ENCODE measurements around the gene TPRA1.

Gene TPRA1

DNA sequence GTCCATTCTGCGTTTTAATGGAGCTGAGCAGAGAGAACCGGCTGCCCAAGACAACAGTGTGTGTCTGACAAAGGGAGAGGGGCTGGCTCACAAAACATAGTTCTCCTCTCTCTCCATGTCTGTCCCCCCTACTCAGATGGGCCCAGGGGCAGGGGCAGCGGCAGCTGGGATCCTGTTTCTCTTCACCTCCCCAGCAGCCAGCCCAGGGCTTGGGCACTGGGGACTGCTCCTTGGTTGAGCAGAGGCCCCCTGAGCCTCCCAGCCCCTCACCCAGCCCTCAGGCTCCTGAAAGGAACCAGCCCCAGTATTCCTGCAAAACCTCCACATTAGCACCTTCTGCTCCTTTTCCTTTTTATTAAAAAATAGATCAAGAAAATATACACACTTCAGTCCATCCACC lies 17.8 kb downstream of the TPRA1 start:
- FAIRE-seq = no peak

DNA sequence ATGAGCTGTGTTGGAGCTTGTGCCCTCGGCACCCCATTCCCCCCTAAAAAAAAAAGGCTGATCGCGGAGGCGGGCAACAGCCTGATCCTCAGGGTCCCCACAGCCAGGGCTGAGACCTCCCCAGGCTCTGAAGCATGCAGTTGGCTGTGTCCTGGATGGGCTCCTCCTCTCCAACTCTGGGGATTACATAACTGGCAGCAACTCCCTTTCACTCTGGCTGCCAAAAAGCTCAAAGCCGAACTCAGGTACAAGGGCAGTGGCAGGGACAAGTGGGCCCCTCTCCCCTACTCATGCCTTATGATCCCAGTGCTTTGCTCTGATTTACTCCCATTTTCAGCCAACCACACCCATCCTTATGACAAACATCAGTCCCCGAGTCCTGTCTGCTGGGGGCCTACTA lies 18.3 kb downstream of the TPRA1 start:
- TF ChIP-seq POLR2A (IDR thresholded peaks at IDR 0.05; ENCODE audit: low read depth, low read length) = no peak
- no peak for TF ChIP-seq TAF1 (IDR thresholded peaks at IDR 0.05; ENCODE audit: borderline replicate concordance, low read depth, low read length)
- TF ChIP-seq POLR2AphosphoS5 (IDR thresholded peaks at IDR 0.05; ENCODE audit: low read depth, low read length) = no peak
- DNase-seq (ENCODE audit: insufficient read length) (no peak), FAIRE-seq (no peak)

More for the DNA sequence above, 17.8 kb downstream of the TPRA1 start:
- DNase-seq (ENCODE audit: insufficient read length) = no peak
- TF ChIP-seq POLR2A (IDR thresholded peaks at IDR 0.05; ENCODE audit: low read depth, low read length) (no peak), TAF1 (IDR thresholded peaks at IDR 0.05; ENCODE audit: borderline replicate concordance, low read depth, low read length) (no peak), POLR2AphosphoS5 (IDR thresholded peaks at IDR 0.05; ENCODE audit: low read depth, low read length) (no peak)

DNA sequence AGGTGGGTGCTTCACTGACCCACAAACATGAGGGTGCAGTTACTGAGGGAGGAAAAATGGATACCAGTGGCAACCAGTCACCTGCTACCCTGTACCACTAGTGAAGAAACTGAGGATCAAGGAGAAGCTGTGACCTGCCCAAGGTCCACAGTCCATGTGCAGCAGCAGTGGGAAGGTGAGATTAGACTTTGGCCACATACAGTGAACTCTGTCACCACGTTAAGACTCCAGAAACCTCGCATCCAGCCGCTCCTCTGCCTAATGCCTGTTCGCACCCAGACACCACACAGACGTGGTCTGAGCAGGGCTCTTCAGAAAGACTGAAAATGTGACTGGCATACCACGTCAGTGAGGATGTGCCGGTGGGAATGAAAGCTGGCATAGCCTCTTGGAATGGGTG lies 20.0 kb downstream of the TPRA1 start:
- FAIRE-seq (no peak), DNase-seq (ENCODE audit: insufficient read length) (no peak)
- no peak for TF ChIP-seq POLR2A (IDR thresholded peaks at IDR 0.05; ENCODE audit: low read depth, low read length)
- TF ChIP-seq POLR2AphosphoS5 (IDR thresholded peaks at IDR 0.05; ENCODE audit: low read depth, low read length) = no peak
- no peak for TF ChIP-seq TAF1 (IDR thresholded peaks at IDR 0.05; ENCODE audit: borderline replicate concordance, low read depth, low read length)

DNA sequence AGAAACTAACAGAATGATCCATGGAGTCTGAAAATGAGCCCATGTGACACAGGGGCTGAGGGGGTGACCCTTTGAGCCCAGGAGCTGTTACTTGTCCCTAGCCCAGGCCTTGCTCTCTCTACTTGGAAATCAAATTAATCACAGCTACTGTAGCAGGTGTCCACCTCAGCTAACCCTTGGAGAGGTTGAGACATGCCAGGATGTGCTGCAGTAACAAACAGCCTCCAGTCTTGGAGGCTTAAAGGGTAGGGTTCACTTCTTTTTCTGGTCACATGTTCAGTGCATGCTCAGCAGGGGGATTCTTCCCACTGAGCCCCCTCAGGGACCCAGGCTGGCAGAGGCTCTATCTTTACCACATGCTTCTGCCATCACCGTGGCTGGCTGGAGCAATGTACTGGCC lies 21.4 kb downstream of the TPRA1 start:
- no peak for DNase-seq (ENCODE audit: insufficient read length)
- no peak for FAIRE-seq
- TF ChIP-seq TAF1 (IDR thresholded peaks at IDR 0.05; ENCODE audit: borderline replicate concordance, low read depth, low read length) = no peak
- no peak for TF ChIP-seq POLR2AphosphoS5 (IDR thresholded peaks at IDR 0.05; ENCODE audit: low read depth, low read length)
- TF ChIP-seq POLR2A (IDR thresholded peaks at IDR 0.05; ENCODE audit: low read depth, low read length) = no peak

DNA sequence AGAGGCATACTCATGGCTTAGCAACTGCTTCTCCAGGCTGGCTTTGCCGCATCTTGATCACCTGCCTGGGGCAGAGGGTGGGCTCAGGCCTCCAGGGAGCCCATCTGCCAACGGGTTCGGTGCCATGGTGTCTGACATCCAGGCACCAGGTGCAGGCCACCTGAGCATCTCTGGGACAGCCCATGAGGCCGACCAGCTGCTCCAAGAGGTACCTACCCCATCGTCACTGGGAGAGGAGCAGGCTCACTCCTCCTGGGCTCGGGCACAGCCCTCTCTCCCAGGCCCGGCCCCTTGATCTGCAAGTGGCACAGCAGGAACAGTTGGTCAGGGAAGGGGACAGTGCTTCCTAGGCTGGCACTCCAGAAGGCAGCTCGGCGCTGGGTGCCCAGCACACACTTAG lies 21.9 kb downstream of the TPRA1 start:
- FAIRE-seq = no peak
- DNase-seq (ENCODE audit: insufficient read length) = no peak
- TF ChIP-seq POLR2A (IDR thresholded peaks at IDR 0.05; ENCODE audit: low read depth, low read length) (no peak), TAF1 (IDR thresholded peaks at IDR 0.05; ENCODE audit: borderline replicate concordance, low read depth, low read length) (no peak), POLR2AphosphoS5 (IDR thresholded peaks at IDR 0.05; ENCODE audit: low read depth, low read length) (no peak)

DNA sequence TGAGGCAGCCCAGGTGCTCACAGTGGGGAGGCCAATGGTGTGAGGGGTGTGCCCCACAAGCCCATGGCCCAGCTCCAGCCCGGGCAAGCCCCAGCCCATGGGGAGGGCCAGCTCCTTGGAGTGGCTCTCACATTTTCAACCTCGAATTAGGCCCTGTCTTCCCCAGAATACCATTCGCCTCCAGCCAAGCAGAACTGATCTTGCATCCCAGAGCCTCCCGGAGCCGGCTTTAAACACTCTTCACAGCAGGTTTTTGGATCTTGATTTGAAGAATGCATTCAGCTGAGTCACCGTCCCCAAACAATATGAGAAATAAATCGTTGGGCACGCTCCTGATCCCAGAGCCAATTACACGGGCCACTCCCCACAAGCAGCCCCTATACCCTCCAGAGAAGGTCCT lies 23.7 kb downstream of the TPRA1 start:
- TF ChIP-seq POLR2AphosphoS5 (IDR thresholded peaks at IDR 0.05; ENCODE audit: low read depth, low read length) = no peak
- TF ChIP-seq TAF1 (IDR thresholded peaks at IDR 0.05; ENCODE audit: borderline replicate concordance, low read depth, low read length) = no peak
- no peak for TF ChIP-seq POLR2A (IDR thresholded peaks at IDR 0.05; ENCODE audit: low read depth, low read length)
- no peak for FAIRE-seq
- no peak for DNase-seq (ENCODE audit: insufficient read length)

DNA sequence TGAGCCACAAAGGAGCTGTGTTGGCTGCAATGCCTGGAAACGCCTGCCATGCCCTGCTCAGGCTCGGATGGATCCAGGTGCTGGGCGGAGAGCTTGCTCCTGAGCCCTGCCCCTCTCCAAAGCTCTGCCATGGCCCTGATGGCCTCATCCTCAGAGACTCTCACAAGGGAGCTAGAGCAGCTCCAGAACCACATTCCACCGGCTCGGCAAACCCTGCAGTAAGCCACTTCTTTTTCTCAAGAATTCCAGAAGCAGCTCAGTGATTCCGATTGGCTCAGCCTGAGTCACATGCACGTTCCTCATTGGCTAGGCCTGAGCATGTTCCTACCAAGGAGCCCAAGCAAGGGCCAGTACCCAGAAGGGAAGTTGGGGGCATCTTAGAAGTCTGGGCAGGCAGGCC lies 24.8 kb downstream of the TPRA1 start:
- no peak for TF ChIP-seq POLR2AphosphoS5 (IDR thresholded peaks at IDR 0.05; ENCODE audit: low read depth, low read length)
- TF ChIP-seq POLR2A (IDR thresholded peaks at IDR 0.05; ENCODE audit: low read depth, low read length) = no peak
- TF ChIP-seq TAF1 (IDR thresholded peaks at IDR 0.05; ENCODE audit: borderline replicate concordance, low read depth, low read length) = no peak
- no peak for FAIRE-seq
- DNase-seq (ENCODE audit: insufficient read length) = no peak

DNA sequence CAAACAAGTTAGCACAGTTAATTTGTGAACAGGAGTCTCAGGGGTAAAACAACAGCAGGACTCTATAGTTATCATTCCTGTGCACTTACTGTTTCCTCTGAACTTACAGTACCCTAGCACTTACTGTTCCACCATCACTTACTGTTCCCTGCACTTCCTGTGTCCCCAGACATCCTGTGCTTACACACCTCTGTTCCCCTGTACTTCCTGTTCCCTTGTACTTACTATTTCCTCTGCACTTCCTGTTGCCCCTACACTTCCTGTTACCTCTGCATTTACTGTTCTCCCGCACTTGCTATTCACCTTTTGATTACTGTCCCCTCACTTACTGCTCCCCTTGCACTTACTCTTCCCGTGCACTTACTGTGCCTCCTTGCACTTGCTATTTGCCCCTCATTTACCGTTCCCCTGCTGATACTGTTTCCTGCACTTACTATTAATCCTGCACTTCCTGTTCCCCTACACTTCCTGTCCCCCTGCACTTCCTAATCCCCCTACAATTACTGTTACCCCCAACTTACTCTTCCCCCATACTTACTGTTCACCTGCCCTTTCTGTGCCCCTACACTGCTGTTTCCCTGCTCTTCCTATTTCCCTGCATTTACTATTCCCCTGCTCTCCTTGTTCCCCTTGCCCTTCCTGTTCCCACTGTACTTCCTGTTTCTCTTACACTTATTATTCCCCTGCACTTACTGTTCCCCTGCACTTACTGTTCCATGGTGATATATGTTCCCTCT lies 30.3 kb downstream of the TPRA1 start:
- no peak for FAIRE-seq
- DNase-seq (ENCODE audit: insufficient read length) = no peak
- no peak for TF ChIP-seq POLR2A (IDR thresholded peaks at IDR 0.05; ENCODE audit: low read depth, low read length)
- TF ChIP-seq TAF1 (IDR thresholded peaks at IDR 0.05; ENCODE audit: borderline replicate concordance, low read depth, low read length) = no peak
- TF ChIP-seq POLR2AphosphoS5 (IDR thresholded peaks at IDR 0.05; ENCODE audit: low read depth, low read length) = no peak

DNA sequence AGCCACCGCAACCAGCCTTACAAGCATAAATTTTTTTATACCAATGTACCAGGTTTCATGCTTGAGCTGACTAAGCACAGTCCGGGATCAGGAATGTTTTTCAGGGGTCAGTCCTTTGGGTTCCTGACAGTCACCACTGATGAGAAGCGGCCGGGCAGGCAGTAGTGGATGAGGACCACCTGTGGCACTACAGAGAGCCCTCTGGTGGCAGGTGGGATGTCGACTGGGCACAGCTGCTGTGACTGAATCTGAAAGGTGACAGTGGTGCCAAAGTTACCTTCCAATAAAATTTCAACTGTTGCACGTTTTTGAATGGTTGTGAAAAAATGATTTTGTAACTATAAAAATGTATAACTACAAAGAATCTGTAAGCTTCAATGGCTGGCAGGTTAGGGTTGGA lies 34.0 kb downstream of the TPRA1 start:
- FAIRE-seq = no peak

DNA sequence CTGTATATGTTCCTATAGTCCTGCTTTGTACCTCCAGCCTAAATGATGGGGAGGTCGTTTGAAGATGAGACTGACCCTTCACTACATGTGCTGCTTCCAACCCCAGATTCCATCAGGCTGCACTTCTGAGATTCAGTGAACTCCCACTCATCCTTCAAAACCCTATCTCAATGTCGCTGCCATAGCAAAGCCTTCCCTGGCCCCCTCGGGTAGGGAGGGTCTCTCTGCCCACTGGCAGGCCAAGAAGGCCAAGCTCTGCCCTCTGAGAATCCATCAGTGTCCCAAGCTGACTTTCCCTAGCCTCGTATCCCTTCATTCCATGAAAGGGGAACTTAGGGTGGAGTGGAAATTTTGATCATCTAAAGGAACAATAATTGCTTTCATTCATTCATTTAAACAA lies 35.4 kb downstream of the TPRA1 start:
- no peak for TF ChIP-seq POLR2AphosphoS5 (IDR thresholded peaks at IDR 0.05; ENCODE audit: low read depth, low read length)
- TF ChIP-seq TAF1 (IDR thresholded peaks at IDR 0.05; ENCODE audit: borderline replicate concordance, low read depth, low read length) = no peak
- TF ChIP-seq POLR2A (IDR thresholded peaks at IDR 0.05; ENCODE audit: low read depth, low read length) = no peak
- no peak for FAIRE-seq
- no peak for DNase-seq (ENCODE audit: insufficient read length)

More for the DNA sequence above, 34.0 kb downstream of the TPRA1 start:
- TF ChIP-seq POLR2A (IDR thresholded peaks at IDR 0.05; ENCODE audit: low read depth, low read length) = no peak
- no peak for DNase-seq (ENCODE audit: insufficient read length)

DNA sequence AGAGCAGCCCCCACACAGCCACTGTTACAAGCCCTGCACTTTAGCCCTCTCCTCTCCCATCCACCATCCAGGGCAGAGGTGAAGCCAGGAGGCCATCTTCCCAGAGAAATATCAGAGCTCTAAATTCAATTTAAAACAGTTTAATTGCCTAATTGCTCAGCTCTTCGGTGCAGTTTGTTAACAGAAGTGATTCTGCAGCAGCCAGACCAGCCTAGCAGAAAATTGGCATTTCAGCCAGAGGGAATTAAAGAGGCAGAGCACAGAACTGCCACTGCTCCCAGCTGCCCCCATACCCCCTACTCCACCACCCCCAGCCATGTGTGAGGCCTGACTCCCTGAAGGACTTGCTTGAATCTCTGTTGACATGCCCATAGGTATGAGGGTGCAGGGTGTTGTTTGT lies 38.5 kb downstream of the TPRA1 start:
- FAIRE-seq (no peak), DNase-seq (ENCODE audit: insufficient read length) (no peak)

DNA sequence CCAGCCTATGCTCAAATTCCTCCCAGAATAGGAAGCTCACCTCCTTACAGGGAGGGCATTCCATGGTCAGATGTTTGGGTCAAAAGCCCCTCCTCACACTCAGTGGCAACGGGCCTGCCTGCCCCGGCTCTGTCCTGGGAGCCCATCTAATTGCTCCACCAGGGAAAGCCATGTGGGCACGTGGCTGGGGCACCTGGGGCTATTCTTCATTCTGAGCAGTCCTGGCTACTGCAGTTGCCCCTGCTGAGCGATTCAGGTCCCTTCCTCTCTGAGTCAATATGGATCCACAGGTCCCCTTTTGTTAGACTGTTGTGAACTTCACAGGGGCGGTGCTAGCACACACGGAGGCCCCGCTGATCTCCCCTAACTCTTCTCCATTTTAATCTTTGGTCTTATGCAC lies 39.4 kb downstream of the TPRA1 start:
- no peak for FAIRE-seq
- TF ChIP-seq POLR2A (IDR thresholded peaks at IDR 0.05; ENCODE audit: low read depth, low read length) (no peak), POLR2AphosphoS5 (IDR thresholded peaks at IDR 0.05; ENCODE audit: low read depth, low read length) (no peak), TAF1 (IDR thresholded peaks at IDR 0.05; ENCODE audit: borderline replicate concordance, low read depth, low read length) (no peak)
- no peak for DNase-seq (ENCODE audit: insufficient read length)

More for the DNA sequence above, 38.5 kb downstream of the TPRA1 start:
- TF ChIP-seq TAF1 (IDR thresholded peaks at IDR 0.05; ENCODE audit: borderline replicate concordance, low read depth, low read length) = no peak
- no peak for TF ChIP-seq POLR2A (IDR thresholded peaks at IDR 0.05; ENCODE audit: low read depth, low read length)
- TF ChIP-seq POLR2AphosphoS5 (IDR thresholded peaks at IDR 0.05; ENCODE audit: low read depth, low read length) = no peak

Measured in GM12892 (cell line).